ENCODE data around the gene EXOC4. TPM values are rescaled to one million over a fixed set of nuclear protein-coding genes. Genes with fewer than 3 reads are reported as not detected.

The EXOC4 gene
- total RNA-seq, 2 donors from 2014 or later, result 48.9 to 102 TPM

- no peaks in the 10 kb centered on the region for H3K4me1 ChIP-seq (replicated peaks)
- TF ChIP-seq POLR2A (IDR thresholded peaks at IDR 0.05) (no peak), CTCF (IDR thresholded peaks at IDR 0.05) (no peak), POLR2AphosphoS5 (IDR thresholded peaks at IDR 0.05) (no peak)
- no peaks in the 10 kb centered on the region for H3K9me3 ChIP-seq
- no peak for DNase-seq (ENCODE audit: low spot score)
- no peak overlapping the region for H3K4me3 ChIP-seq
- H3K27ac ChIP-seq, result no peak overlapping the region
- intact Hi-C loops (cut with DNase I), result no loop called here
- 74% methylated on average over 2 of the region's 2 CpGs for WGBS
- no peaks in the 10 kb centered on the region for H3K27me3 ChIP-seq (replicated peaks; ENCODE audit: insufficient read depth)
- H3K36me3 ChIP-seq, result no peaks in the 10 kb centered on the region
Observed at GRCh38 chr7:133780912-133781311, 528.0 kb downstream of the EXOC4 start.

- no peaks in the 10 kb centered on the region for H3K4me1 ChIP-seq (replicated peaks)
- DNase-seq (ENCODE audit: low spot score), result no peak
- H3K9me3 ChIP-seq, result no peaks in the 10 kb centered on the region
- no peak overlapping the region for H3K4me3 ChIP-seq
- H3K27ac ChIP-seq, result no peak overlapping the region
- H3K27me3 ChIP-seq (replicated peaks; ENCODE audit: insufficient read depth), result no peaks in the 10 kb centered on the region
- TF ChIP-seq CTCF (IDR thresholded peaks at IDR 0.05), result no peak
- no peak for TF ChIP-seq POLR2AphosphoS5 (IDR thresholded peaks at IDR 0.05)
- TF ChIP-seq POLR2A (IDR thresholded peaks at IDR 0.05), result no peak
- intact Hi-C loops (cut with DNase I), result no loop called here
- no peaks in the 10 kb centered on the region for H3K36me3 ChIP-seq
- WGBS, result 74% methylated on average over 7 of the region's 7 CpGs
Observed at GRCh38 chr7:133781486-133782090, 528.7 kb downstream of the EXOC4 start.

GRCh38 chr7:133782470-133782869, 529.6 kb downstream of the EXOC4 start:
- intact Hi-C loops (cut with DNase I), result no loop called here
- no peak for DNase-seq (ENCODE audit: low spot score)
- no peak overlapping the region for H3K27ac ChIP-seq
- no peaks in the 10 kb centered on the region for H3K4me1 ChIP-seq (replicated peaks)
- no peaks in the 10 kb centered on the region for H3K9me3 ChIP-seq
- 67% methylated on average over 5 of the region's 5 CpGs for WGBS
- H3K4me3 ChIP-seq, result no peak overlapping the region
- H3K27me3 ChIP-seq (replicated peaks; ENCODE audit: insufficient read depth), result no peaks in the 10 kb centered on the region
- no peak for TF ChIP-seq POLR2A (IDR thresholded peaks at IDR 0.05)
- H3K36me3 ChIP-seq, result no peaks in the 10 kb centered on the region

GRCh38 chr7:133783276-133783675, 530.4 kb downstream of the EXOC4 start:
- no peak for DNase-seq (ENCODE audit: low spot score)
- WGBS, result 92% methylated on average over 2 of the region's 2 CpGs
- Histone ChIP-seq H3K27ac (no peak overlapping the region), H3K27me3 (replicated peaks; ENCODE audit: insufficient read depth) (no peaks in the 10 kb centered on the region), H3K4me3 (no peak overlapping the region), H3K36me3 (no peaks in the 10 kb centered on the region), H3K9me3 (no peaks in the 10 kb centered on the region), H3K4me1 (replicated peaks) (no peaks in the 10 kb centered on the region)
- intact Hi-C loops (cut with DNase I), result no loop called here
- TF ChIP-seq CTCF (IDR thresholded peaks at IDR 0.05), result no peak
- TF ChIP-seq POLR2A (IDR thresholded peaks at IDR 0.05), result no peak
- TF ChIP-seq POLR2AphosphoS5 (IDR thresholded peaks at IDR 0.05), result no peak

- no peaks in the 10 kb centered on the region for H3K36me3 ChIP-seq
- H3K4me3 ChIP-seq, result no peak overlapping the region
- no peak for DNase-seq (ENCODE audit: low spot score)
- WGBS, result 65% methylated on average over 4 of the region's 4 CpGs
- H3K27me3 ChIP-seq (replicated peaks; ENCODE audit: insufficient read depth), result no peaks in the 10 kb centered on the region
- TF ChIP-seq POLR2AphosphoS5 (IDR thresholded peaks at IDR 0.05), result no peak
- no peak for TF ChIP-seq CTCF (IDR thresholded peaks at IDR 0.05)
- no peak for TF ChIP-seq POLR2A (IDR thresholded peaks at IDR 0.05)
- H3K4me1 ChIP-seq (replicated peaks), result no peaks in the 10 kb centered on the region
- intact Hi-C loops (cut with DNase I), result no loop called here
- no peak overlapping the region for H3K27ac ChIP-seq
- no peaks in the 10 kb centered on the region for H3K9me3 ChIP-seq
Observed at GRCh38 chr7:133784486-133785001, 531.7 kb downstream of the EXOC4 start.
